Measurements from ENCODE around the gene FEM1C.

GRCh38 chr5:115575167-115576070, 30.8 kb upstream of the FEM1C start:
- TF ChIP-seq ZNF565 (CRISPR knock-in tag; conservative IDR thresholded peaks at IDR 0.05; ENCODE audit: low read depth), result no peak
- TF ChIP-seq CSRNP3 (CRISPR knock-in tag; IDR thresholded peaks at IDR 0.05), result no peak
- TF ChIP-seq ESRRG (CRISPR knock-in tag; IDR thresholded peaks at IDR 0.05), result no peak
- TF ChIP-seq RARB (CRISPR knock-in tag; IDR thresholded peaks at IDR 0.05), result no peak
